Activated B cell treated with CpG ODN at 0.5 μM for 24 hours (primary cell): ENCODE data around the gene BAIAP2L1. TPM values are rescaled to one million over a fixed set of nuclear protein-coding genes. Genes with fewer than 3 reads are reported as not detected.

ENCODE experiments used
- ATAC-seq: fragments of 200-7000 bp; cut with Tn5 transposase; one replicate; pipeline ENCODE4 v1.10.0; 2021; ENCODE audit warnings: low read depth, mild to moderate bottlenecking, moderate library complexity
- CTCF ChIA-PET: fragments of 350-600 bp; sonication (Branson Sonifier 250); formaldehyde crosslinking; loops from one replicate; lab custom pipeline; 2021; ENCODE audit warnings: antibody characterized with exemption; lab: Charles Lee
- POLR2A ChIA-PET: fragments of 350-600 bp; sonication (Branson Sonifier 250); formaldehyde crosslinking; loops from one replicate; lab custom pipeline; 2021; ENCODE audit warnings: antibody characterized with exemption; lab: Charles Lee
- DNase-seq: peaks from one replicate; pipeline ENCODE4 v3.0.0; 2022
- H3K27ac Mint-ChIP-seq: one replicate; pipeline ENCODE4 v1.8.0; 2020; ENCODE audit warnings: mixed read lengths
- H3K27me3 Mint-ChIP-seq: one replicate; pipeline ENCODE4 v1.8.0; 2021; ENCODE audit warnings: mixed read lengths
- H3K36me3 Mint-ChIP-seq: one replicate; pipeline ENCODE4 v1.8.0; 2021; ENCODE audit warnings: low read depth, mixed read lengths
- H3K4me1 Mint-ChIP-seq: one replicate; pipeline ENCODE4 v1.8.0; 2021; ENCODE audit warnings: mixed read lengths
- H3K4me3 Mint-ChIP-seq: one replicate; pipeline ENCODE4 v1.8.0; 2020; ENCODE audit warnings: mild to moderate bottlenecking, mixed read lengths
- H3K9me3 Mint-ChIP-seq: one replicate; pipeline ENCODE4 v1.8.0; 2020; ENCODE audit warnings: mixed read lengths
- CTCF ChIP-seq: fragments of 200-600 bp; IDR thresholded peaks from one replicate; pipeline ENCODE4 v1.8.0; 2022; ENCODE audit warnings: antibody characterized with exemption, mild to moderate bottlenecking
- intact Hi-C: fragments of 100-400 bp; cut with micrococcal nuclease; formaldehyde crosslinking; loops from one replicate; pipeline ENCODE4 v1.15.1; 2024
- total RNA-seq: library from RNA; stranded (reverse); gene quantifications from 2 replicates; pipeline ENCODE4 v1.2.3, GENCODE V29; 2022

Gene BAIAP2L1
- total RNA-seq, 1 donor from 2014 or later = 8.1 TPM

- Mint-ChIP-seq H3K27ac (no peak overlapping the region), H3K36me3 (peaks cover 8% of the 10 kb centered on the region), H3K4me1 (peaks cover 35% of the 10 kb centered on the region), H3K27me3 (no peaks in the 10 kb centered on the region), H3K4me3 (no peak overlapping the region), H3K9me3 (no peaks in the 10 kb centered on the region)
- ChIA-PET CTCF (no interaction called here), POLR2A (no interaction called here)
- ATAC-seq = no peak
- DNase-seq = no peak
- intact Hi-C loops = loop anchor here (10.0 kb wide), 1 partner anchor 1171 kb away; the partner anchor contains the start of gene SDHAF3
- no peak for TF ChIP-seq CTCF
These were observed 114.8 kb downstream of the BAIAP2L1 start for GRCh38 chr7:98286093-98286539.

GRCh38 chr7:98285157-98286092 is 115.5 kb downstream of the BAIAP2L1 start:
- intact Hi-C loops = loop anchor here (10.0 kb wide), 1 partner anchor 1171 kb away; the partner anchor contains the start of gene SDHAF3
- CTCF ChIA-PET = no interaction called here
- no peak overlapping the region for H3K4me3 Mint-ChIP-seq

GRCh38 chr7:98284335-98285036 is 116.4 kb downstream of the BAIAP2L1 start:
- no peak for TF ChIP-seq CTCF
- peaks cover 41% of the 10 kb centered on the region for H3K4me1 Mint-ChIP-seq
- CTCF ChIA-PET = no interaction called here
- H3K4me3 Mint-ChIP-seq = peak overlapping the region; percentile 19
- no peak for DNase-seq
- H3K27me3 Mint-ChIP-seq = no peaks in the 10 kb centered on the region
- ATAC-seq = no peak
- no peaks in the 10 kb centered on the region for H3K9me3 Mint-ChIP-seq
- POLR2A ChIA-PET = no interaction called here
- intact Hi-C loops = loop anchor here (10.0 kb wide), 1 partner anchor 1170 kb away; the partner anchor contains the start of gene SDHAF3
- peaks cover 6% of the 10 kb centered on the region for H3K36me3 Mint-ChIP-seq
- no peak overlapping the region for H3K27ac Mint-ChIP-seq

More at GRCh38 chr7:98285157-98286092, 115.5 kb downstream of the BAIAP2L1 start:
- H3K9me3 Mint-ChIP-seq = no peaks in the 10 kb centered on the region
- no peak for TF ChIP-seq CTCF
- DNase-seq = no peak
- peaks cover 41% of the 10 kb centered on the region for H3K4me1 Mint-ChIP-seq
- no peaks in the 10 kb centered on the region for H3K27me3 Mint-ChIP-seq
- peaks cover 6% of the 10 kb centered on the region for H3K36me3 Mint-ChIP-seq
- H3K27ac Mint-ChIP-seq = no peak overlapping the region
- POLR2A ChIA-PET = no interaction called here
- no peak for ATAC-seq

GRCh38 chr7:98283887-98284222 is 117.0 kb downstream of the BAIAP2L1 start:
- Mint-ChIP-seq H3K4me3 (peak overlapping the region; percentile 15), H3K27ac (no peak overlapping the region), H3K27me3 (no peaks in the 10 kb centered on the region), H3K36me3 (peaks cover 6% of the 10 kb centered on the region), H3K9me3 (no peaks in the 10 kb centered on the region), H3K4me1 (peaks cover 41% of the 10 kb centered on the region)
- intact Hi-C loops = loop anchor here (10.0 kb wide), 1 partner anchor 1169 kb away; the partner anchor contains the start of gene SDHAF3
- ATAC-seq (no peak), DNase-seq (no peak)
- ChIA-PET CTCF (no interaction called here), POLR2A (no interaction called here)
- TF ChIP-seq CTCF = no peak
